ENCODE data around the gene OPRM1. TPM values are rescaled to one million over a fixed set of nuclear protein-coding genes. Genes with fewer than 3 reads are reported as not detected.

The OPRM1 gene
- total RNA-seq, 1 donor from 2014 or later, result not detected

DNA sequence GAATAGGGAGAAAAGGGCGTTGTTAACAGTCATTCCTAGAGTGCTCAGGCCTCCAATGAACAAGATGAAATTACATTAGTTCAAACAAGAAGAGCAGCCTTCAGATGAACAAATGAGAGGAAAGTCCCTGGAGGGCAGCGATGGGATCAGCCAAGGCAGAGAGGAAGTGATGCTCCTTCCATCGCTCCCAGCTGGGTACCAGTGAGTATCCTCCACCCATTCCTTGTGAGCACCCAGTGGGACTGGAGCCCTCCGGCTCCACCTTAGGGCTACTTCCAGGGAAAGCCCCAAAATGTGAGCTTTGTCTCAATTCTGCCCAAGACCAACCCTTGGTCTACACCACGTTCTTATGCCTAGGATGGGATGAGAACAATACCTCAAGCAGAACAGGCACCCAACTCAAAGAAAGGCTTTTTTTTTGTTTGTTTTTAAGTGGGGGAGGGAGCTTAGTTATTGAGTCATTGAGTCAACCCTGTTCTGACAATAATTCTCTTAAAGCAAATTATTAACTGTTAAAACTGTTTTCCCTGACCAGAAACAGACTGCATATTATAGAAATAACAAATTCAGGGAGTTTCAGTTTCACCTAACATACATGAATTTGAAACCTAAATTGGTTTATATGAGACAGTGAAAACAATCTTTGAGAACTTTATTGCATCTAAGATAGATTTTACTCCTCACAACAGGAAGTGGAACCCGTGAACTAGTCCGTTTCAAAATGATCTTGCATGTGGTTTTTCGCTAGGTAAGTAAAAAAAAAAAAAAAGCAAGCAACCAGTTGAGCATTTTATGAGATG, 210.7 kb downstream of the OPRM1 start:
- DNase-seq (ENCODE audit: missing footprints) (no peak), ATAC-seq (no peak)
- intact Hi-C loops (cut with DNase I), result no loop called here

GRCh38 chr6:154251116-154251515, 212.1 kb downstream of the OPRM1 start:
- intact Hi-C loops (cut with DNase I), result no loop called here
- DNase-seq (ENCODE audit: missing footprints), result no peak

DNA sequence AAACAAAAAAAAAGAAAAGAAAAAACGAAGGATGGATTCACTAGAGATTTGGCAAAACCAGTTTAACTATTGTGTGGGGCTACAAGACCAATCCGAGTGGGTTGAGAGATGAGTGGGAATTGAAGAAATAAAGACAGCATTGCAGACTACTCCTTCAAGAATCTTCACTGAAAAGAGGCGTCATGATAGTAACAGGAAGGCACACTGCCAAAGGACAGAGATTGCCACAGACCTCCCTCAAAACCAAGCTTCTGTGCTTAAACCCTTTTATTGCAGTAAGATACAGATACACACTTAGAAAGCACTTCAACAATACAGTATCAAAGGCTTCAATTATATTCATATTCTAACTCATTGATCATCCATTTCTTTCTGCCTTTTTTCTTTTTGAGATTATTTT, 213.6 kb downstream of the OPRM1 start:
- intact Hi-C loops (cut with DNase I), result no loop called here
- ATAC-seq, result no peak
- no peak for DNase-seq (ENCODE audit: missing footprints)

More at GRCh38 chr6:154251116-154251515, 212.1 kb downstream of the OPRM1 start:
- no peak for ATAC-seq

GRCh38 chr6:154257067-154257466, 218.0 kb downstream of the OPRM1 start:
- no peak for DNase-seq (ENCODE audit: missing footprints)
- intact Hi-C loops (cut with DNase I), result no loop called here
- peak; percentile 59 for ATAC-seq

DNA sequence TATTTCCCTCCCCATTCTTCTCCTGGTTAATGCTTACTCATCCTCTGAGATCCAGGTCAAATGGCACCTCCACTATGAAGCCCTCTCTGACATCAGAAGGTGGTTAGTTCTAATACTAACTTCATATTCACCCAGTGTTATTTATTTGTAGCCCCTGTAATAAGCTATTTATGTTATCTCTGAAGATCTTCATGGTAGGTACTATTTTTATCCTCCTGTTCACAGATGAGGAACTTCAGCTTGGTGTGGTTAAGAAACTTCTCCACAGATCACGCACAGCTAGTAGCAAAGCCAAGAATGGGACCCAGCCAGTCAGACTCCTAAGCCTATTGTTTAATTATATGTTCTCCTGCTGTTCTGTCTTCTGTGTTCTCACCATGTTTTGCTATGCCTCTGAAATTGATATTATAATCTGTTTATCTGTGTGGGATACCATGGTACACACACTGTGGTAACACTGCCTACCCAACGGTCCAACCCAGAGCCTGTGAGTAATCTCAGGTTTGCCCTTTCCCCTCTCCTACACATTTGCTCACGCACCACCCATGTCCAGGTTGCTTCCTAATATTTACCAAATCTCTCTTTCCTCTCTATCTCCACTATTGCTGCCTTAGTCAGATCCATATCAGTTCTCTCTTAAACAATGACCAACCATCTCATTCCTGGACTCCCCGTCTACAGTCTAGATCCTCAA, 219.2 kb downstream of the OPRM1 start:
- peak; percentile 46 for ATAC-seq

GRCh38 chr6:154261688-154262397, 222.8 kb downstream of the OPRM1 start:
- ATAC-seq, result no peak
- intact Hi-C loops (cut with DNase I), result no loop called here

More for the DNA sequence above, 219.2 kb downstream of the OPRM1 start:
- intact Hi-C loops (cut with DNase I), result no loop called here
- DNase-seq (ENCODE audit: missing footprints), result no peak

GRCh38 chr6:154266560-154267099, 227.6 kb downstream of the OPRM1 start:
- DNase-seq (ENCODE audit: missing footprints) (no peak), ATAC-seq (no peak)
- intact Hi-C loops (cut with DNase I), result no loop called here

More at GRCh38 chr6:154261688-154262397, 222.8 kb downstream of the OPRM1 start:
- DNase-seq (ENCODE audit: missing footprints), result no peak

DNA sequence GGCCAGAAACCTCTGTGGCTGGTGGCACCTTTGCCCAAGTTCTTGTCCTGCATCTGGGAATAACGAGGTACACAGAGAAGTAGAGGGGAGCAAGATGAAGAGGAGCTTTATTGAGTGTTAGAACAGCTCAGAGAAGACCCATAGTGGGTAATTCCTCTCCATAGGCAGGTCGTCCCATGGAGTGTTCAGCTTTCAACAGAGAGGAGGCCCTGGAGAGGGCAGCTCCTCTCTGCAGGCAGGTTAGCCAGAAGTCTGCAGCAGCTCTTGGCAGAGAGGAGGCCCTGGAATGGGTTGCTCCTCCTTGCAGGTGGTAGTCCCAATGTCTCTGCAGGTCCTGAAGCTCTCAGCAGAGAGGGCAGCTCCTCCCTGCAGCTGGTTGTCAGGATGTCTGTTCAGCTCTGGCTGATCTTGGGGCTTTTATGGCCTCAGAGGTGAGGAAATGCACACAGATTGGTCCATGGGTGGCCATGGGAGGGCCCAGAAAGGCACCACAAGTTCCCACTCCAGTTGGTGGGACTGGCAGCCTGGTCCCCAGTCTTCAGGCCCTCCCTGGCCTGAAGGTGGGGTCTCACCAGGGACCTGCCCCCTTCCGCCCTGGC, 228.6 kb downstream of the OPRM1 start:
- ATAC-seq, result no peak
- intact Hi-C loops (cut with DNase I), result no loop called here
- DNase-seq (ENCODE audit: missing footprints), result no peak

DNA sequence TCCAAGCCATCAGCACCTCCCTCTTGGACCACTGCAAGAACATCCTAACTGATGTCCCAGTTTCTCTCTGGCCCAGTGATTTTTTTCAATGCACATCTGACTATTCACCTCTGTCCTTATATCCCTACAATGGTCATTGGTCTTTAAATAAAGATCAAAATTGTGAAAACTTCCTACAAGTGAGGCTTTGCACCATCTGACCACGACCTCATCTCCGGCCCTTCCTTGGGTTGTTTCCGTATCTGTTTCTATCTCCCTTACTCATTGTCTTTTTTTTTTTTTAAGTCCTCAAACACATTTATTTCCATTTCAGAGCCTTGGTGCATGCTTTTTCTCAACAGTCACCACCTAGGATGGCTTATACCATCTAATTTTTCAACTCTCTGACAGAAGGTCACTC, 229.4 kb downstream of the OPRM1 start:
- ATAC-seq, result no peak
- intact Hi-C loops (cut with DNase I), result no loop called here

DNA sequence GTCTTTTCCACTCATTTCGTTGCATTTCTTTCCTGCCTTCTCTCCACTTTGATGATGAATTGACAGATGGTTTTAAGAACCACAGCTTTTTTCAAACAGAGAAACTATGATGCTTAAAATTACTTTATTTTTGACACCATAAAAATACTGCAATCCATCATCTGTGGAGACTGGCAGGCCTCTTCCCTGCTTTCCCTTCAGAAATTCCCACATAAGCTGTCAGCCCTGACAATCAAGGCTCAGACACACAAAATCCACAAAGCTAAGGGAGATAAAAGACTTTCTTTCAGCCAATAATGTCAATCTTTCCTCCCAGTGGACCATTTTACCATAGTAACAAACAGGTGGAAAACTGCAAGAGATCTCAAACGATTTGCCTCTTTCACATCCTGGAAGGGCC, 235.1 kb downstream of the OPRM1 start:
- ATAC-seq (no peak), DNase-seq (ENCODE audit: missing footprints) (no peak)
- intact Hi-C loops (cut with DNase I), result no loop called here

More for the DNA sequence above, 229.4 kb downstream of the OPRM1 start:
- DNase-seq (ENCODE audit: missing footprints), result no peak

DNA sequence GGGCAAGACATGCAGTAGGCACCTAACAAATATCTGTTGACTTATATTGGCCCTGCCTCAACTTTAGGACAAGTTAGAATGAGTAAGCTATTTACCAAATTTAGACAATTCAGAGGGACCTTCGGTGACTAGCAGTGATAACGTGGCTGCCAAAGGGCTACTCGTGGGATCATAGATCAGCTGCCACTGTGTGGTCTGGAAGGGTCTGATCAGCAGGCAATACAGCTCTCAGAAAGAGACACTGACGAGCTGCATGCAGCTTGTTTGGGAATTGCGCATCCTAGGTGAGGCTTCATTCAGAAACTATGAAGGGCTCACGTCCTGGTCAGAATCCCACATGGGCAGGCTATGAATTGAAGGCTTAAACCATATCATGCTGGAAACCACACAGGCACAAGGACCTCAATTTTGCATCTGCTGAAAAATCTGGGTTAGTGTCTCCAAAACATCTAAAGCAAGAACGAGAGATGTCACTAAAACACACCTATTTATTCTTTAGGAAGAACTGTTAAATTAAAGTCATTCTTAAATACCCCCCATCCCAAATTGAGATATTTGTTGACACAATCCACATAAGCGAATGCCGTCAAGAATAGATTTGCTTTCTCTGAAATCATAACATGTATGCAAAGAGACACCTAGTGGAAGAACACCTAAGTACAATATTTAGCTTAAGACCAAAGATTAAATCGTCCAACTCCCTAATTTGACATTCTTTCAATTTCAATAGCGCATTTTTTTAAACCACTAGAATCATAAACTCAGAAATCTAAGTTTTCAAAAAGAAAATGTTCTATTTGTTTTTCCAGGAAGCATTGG, 238.0 kb downstream of the OPRM1 start:
- DNase-seq (ENCODE audit: missing footprints) (no peak), ATAC-seq (no peak)
- intact Hi-C loops (cut with DNase I), result loop anchor here (1.0 kb wide), 1 partner anchor 123 kb away; no protein-coding TSS in a partner anchor

DNA sequence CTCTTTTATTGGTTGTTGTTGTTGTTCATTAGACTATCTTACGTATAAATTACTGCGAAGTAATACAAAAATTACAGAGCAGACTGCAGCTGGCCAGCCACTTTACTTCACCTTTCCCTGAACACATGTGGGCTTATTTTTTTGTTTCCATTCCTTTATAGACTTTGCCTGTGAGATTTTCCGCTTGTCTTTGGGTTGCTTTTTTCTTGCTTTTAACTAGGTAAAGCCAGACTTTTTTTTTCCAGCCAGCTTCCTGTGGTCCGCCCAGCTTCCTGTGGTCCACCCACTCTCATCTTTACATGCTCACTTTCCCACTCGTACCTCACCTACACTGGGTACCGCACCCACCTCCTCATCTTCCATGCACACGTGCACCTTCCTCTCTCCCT, 238.6 kb downstream of the OPRM1 start:
- DNase-seq (ENCODE audit: missing footprints) (no peak), ATAC-seq (no peak)
- intact Hi-C loops (cut with DNase I), result loop anchor here (1.0 kb wide), 1 partner anchor 123 kb away; no protein-coding TSS in a partner anchor

GRCh38 chr6:154280521-154280920, 241.5 kb downstream of the OPRM1 start:
- no peak for DNase-seq (ENCODE audit: missing footprints)
- intact Hi-C loops (cut with DNase I), result no loop called here
- ATAC-seq, result no peak

GRCh38 chr6:154284313-154284853, 245.3 kb downstream of the OPRM1 start:
- intact Hi-C loops (cut with DNase I), result no loop called here
- no peak for ATAC-seq
- no peak for DNase-seq (ENCODE audit: missing footprints)

GRCh38 chr6:154285826-154286225, 246.8 kb downstream of the OPRM1 start:
- ATAC-seq (no peak), DNase-seq (ENCODE audit: missing footprints) (no peak)
- intact Hi-C loops (cut with DNase I), result no loop called here

GRCh38 chr6:154289818-154290508, 250.9 kb downstream of the OPRM1 start:
- intact Hi-C loops (cut with DNase I), result no loop called here
- no peak for ATAC-seq
- DNase-seq (ENCODE audit: missing footprints), result no peak

GRCh38 chr6:154292066-154292465, 253.0 kb downstream of the OPRM1 start:
- no peak for DNase-seq (ENCODE audit: missing footprints)

More at GRCh38 chr6:154292066-154292465, 253.0 kb downstream of the OPRM1 start:
- ATAC-seq, result no peak
- intact Hi-C loops (cut with DNase I), result no loop called here

Data from Right ventricle myocardium inferior (tissue), 1 donor.